Liver (tissue), 3 donors: Measurements from ENCODE around the gene EIPR1.

Source experiments
- JUND ChIP-seq, 2 donors: IDR thresholded peaks; 2 replicates each; pipeline ENCODE4 v1.6.1; 2016; ENCODE audit warnings: antibody characterized with exemption in 2 of 2
- RAD21 ChIP-seq, 2 donors: IDR thresholded peaks; 2 replicates each; pipeline ENCODE4 v1.6.1; 2016; ENCODE audit warnings: antibody characterized with exemption in 2 of 2, mild to moderate bottlenecking in 2 of 2
- SP1 ChIP-seq: IDR thresholded peaks from 2 replicates; pipeline ENCODE4 v1.6.1; 2018; ENCODE audit warnings: antibody characterized with exemption, mild to moderate bottlenecking
- TAF1 ChIP-seq: conservative IDR thresholded peaks from 2 replicates; pipeline ENCODE4 v1.6.1; 2016; ENCODE audit warnings: antibody characterized with exemption, mild to moderate bottlenecking
- TF ChIP-seq, protein P1 (sequence below): IDR thresholded peaks from 2 replicates; pipeline ENCODE4 v1.6.1; 2016; ENCODE audit warnings: antibody characterized with exemption, mild to moderate bottlenecking
- TF ChIP-seq, protein P2 (sequence below): fragments of 150-350 bp; IDR thresholded peaks from 2 replicates; pipeline ENCODE4 v1.5.1; 2017; ENCODE audit warnings: improper control_type of control experiment, low read depth, low read length; ENCODE audit not compliant: missing input control
- donor health status: healthy.
- donor health status: healthy.

DNA sequence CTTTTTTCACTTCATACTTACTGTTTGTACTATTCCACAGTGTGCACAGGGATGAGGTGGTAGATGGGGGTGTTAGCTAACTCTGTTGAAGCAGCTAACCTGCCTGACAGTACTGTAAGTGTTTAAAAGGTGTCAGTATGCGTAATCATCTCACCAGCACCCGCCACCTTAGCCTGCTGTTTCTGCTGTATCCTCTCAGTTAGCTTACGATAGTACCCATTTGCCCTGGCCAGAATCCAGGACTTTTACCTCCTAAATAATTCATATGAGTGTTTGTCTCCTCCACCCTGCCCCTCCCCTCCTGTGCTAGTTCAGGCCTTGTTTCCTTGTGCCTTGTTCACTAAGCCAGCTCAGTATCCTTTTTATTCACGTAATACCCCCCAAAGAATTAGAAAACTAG, 36.1 kb upstream of the EIPR1 start:
- TF ChIP-seq, protein P1, sequence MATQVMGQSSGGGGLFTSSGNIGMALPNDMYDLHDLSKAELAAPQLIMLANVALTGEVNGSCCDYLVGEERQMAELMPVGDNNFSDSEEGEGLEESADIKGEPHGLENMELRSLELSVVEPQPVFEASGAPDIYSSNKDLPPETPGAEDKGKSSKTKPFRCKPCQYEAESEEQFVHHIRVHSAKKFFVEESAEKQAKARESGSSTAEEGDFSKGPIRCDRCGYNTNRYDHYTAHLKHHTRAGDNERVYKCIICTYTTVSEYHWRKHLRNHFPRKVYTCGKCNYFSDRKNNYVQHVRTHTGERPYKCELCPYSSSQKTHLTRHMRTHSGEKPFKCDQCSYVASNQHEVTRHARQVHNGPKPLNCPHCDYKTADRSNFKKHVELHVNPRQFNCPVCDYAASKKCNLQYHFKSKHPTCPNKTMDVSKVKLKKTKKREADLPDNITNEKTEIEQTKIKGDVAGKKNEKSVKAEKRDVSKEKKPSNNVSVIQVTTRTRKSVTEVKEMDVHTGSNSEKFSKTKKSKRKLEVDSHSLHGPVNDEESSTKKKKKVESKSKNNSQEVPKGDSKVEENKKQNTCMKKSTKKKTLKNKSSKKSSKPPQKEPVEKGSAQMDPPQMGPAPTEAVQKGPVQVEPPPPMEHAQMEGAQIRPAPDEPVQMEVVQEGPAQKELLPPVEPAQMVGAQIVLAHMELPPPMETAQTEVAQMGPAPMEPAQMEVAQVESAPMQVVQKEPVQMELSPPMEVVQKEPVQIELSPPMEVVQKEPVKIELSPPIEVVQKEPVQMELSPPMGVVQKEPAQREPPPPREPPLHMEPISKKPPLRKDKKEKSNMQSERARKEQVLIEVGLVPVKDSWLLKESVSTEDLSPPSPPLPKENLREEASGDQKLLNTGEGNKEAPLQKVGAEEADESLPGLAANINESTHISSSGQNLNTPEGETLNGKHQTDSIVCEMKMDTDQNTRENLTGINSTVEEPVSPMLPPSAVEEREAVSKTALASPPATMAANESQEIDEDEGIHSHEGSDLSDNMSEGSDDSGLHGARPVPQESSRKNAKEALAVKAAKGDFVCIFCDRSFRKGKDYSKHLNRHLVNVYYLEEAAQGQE = no peak
- TF ChIP-seq, protein P2, sequence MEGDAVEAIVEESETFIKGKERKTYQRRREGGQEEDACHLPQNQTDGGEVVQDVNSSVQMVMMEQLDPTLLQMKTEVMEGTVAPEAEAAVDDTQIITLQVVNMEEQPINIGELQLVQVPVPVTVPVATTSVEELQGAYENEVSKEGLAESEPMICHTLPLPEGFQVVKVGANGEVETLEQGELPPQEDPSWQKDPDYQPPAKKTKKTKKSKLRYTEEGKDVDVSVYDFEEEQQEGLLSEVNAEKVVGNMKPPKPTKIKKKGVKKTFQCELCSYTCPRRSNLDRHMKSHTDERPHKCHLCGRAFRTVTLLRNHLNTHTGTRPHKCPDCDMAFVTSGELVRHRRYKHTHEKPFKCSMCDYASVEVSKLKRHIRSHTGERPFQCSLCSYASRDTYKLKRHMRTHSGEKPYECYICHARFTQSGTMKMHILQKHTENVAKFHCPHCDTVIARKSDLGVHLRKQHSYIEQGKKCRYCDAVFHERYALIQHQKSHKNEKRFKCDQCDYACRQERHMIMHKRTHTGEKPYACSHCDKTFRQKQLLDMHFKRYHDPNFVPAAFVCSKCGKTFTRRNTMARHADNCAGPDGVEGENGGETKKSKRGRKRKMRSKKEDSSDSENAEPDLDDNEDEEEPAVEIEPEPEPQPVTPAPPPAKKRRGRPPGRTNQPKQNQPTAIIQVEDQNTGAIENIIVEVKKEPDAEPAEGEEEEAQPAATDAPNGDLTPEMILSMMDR = no peak
- TF ChIP-seq JUND (IDR thresholded peaks at IDR 0.05) (no peak), RAD21 (IDR thresholded peaks at IDR 0.05) (no peak), SP1 (no peak), TAF1 (no peak)
